Ecto neural progenitor cell (in vitro differentiated cells): Measurements from ENCODE around the gene FHIT.
"Not testable (repeated sequence)": the region's sequence is repeated elsewhere in the genome, so short reads cannot be mapped to it uniquely, and the experiment has no call there.

Experiments used
- DNase-seq: peaks from one replicate; pipeline ENCODE4 v3.0.0-alpha.2; 2018; ENCODE audit warnings: low spot score

Gene FHIT

GRCh38 chr3:61057464-61057863 is 193.8 kb downstream of the FHIT start:
- no peak for DNase-seq

- no peak for DNase-seq
Observed at GRCh38 chr3:61055447-61055846, 195.8 kb downstream of the FHIT start.

GRCh38 chr3:61053781-61054496 is 197.3 kb downstream of the FHIT start:
- DNase-seq = no peak

- no peak for DNase-seq
Observed at GRCh38 chr3:61052851-61053250, 198.4 kb downstream of the FHIT start.

- DNase-seq = no peak
Observed at GRCh38 chr3:61051666-61052065, 199.6 kb downstream of the FHIT start.

DNA sequence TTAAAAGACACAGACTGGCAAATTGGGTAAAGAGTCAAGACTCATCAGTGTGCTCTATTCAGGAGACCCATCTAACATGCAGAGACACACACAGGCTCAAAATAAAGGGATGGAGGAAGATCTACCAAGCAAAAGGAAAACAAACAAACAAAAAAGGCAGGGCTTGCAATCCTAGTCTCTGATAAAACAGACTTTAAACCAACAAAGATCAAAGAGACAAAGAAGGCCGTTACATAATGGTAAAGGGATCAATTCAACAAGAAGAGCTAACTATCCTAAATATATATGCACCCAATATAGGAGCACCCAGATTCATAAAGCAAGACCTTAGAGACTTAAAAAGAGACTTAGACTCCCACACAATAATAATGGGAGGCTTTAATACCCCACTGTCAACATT is 206.1 kb downstream of the FHIT start:
- DNase-seq = not testable (repeated sequence)

GRCh38 chr3:61043156-61043555 is 208.1 kb downstream of the FHIT start:
- DNase-seq = no peak

DNA sequence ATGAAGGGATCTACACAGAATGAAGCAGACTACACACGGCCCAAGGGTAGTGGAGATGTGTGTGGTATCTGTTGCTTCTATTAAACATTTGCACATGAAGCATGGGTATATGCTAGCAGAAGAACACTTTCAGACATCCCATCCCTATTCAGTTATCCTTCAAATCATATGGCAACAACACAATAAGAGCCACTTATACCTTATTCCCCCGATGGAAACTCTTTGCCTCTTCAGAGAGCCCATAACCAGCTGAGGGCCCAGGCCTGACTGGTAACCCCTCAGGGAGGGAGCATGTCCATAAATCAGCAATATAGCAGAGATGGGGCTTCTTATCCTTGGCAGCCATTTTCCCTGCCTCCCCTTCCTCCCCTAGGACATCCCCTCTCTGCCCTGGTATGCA is 210.6 kb downstream of the FHIT start:
- DNase-seq = no peak

DNA sequence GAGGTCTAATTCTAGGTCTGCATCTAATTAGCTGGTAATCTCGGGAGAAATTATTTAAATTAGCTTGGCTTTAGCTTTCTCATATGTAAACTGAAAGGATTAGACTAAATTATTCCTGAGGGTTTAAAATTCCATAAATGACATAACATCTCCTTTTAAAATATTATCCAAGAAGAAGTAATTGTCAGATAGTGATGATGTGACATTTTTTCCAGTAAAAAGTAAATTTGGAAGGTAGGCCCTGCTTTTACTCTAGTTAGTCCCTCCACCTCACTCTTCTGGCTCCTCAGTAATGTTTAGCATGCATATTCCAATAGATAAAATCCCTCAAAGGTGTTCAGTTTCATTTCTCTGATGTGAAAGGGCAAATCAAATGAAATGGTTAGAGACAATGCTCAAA is 215.7 kb downstream of the FHIT start:
- DNase-seq = no peak

DNA sequence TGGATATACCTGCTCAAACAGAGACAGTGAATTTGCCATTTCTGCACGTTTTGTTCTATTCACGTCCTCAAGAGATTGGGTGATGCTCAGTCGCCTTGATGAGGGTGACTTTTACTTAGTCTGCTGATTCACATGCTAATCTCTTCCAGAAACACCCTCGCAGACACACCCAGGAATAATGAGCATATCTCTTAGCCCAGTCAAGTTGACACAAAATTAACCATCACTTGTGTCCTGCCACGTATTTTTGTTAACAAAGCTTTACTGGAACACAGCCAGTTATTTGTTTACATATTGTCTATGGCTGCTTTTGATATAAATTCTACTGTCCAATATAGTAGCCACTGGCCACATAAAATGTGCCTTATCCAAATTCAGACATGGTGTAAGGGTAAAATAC is 218.3 kb downstream of the FHIT start:
- no peak for DNase-seq

DNA sequence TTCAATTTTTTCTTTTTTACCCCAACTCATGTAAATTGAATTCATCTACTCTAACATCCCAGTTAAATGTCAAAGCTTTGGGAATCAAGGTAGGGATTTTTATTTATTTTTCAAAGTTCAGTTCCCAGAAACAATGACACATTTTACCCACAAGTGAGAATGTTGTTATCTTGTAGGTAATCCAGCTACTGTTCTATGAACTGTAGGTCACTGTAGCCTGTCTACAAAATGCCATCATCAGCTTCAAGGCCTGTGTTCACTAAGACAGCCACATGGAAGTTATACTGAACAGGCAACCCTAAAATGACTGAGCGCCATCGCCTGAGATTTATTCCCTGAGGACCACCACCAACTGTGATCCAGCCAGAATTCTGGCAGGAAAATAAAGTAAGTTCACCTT is 219.7 kb downstream of the FHIT start:
- no peak for DNase-seq

GRCh38 chr3:61030469-61031035 is 220.7 kb downstream of the FHIT start:
- DNase-seq = no peak

DNA sequence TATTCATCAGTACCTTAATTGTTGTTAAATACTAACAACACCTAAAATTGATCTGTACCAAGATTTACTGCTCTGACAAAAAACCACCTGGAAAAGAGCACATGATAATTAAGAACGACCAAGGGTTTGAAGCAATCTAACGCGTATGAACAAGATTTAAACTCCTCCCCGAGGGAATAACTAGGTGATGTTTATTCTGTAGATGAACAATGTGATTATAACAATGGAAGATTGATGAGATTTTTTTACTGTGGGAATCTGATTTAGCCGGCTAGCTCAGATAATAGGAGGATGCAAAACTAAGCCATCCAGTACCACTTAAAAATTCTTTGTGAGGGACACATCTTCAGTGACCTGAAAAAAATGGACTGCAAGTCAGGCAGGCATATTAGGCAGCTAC is 222.1 kb downstream of the FHIT start:
- DNase-seq = no peak

GRCh38 chr3:61018807-61019206 is 232.4 kb downstream of the FHIT start:
- no peak for DNase-seq

DNA sequence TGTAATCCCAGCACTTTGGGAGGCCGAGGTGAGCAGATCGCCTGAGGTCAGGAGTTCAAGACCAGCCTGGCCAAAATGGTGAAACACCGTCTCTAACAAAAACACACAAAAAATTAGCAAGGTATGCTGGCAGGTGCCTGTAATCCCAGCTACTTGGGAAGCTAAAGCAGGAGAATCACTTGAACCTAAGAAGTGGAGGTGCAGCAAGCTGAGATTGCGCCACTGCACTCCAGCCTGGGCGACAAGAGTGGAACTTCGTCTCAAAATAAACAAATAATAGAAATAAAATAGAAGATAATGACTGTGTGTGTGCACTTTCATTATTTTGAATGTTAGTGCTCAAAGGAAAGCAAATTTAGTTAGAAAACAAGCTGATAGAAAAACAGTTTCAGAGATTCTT is 234.2 kb downstream of the FHIT start:
- not testable (repeated sequence) for DNase-seq

- no peak for DNase-seq
Observed at GRCh38 chr3:61015859-61016258, 235.4 kb downstream of the FHIT start.

- DNase-seq = no peak
Observed at GRCh38 chr3:61015408-61015807, 235.8 kb downstream of the FHIT start.

- DNase-seq = no peak
Observed at GRCh38 chr3:61008998-61009380, 242.3 kb downstream of the FHIT start.

DNA sequence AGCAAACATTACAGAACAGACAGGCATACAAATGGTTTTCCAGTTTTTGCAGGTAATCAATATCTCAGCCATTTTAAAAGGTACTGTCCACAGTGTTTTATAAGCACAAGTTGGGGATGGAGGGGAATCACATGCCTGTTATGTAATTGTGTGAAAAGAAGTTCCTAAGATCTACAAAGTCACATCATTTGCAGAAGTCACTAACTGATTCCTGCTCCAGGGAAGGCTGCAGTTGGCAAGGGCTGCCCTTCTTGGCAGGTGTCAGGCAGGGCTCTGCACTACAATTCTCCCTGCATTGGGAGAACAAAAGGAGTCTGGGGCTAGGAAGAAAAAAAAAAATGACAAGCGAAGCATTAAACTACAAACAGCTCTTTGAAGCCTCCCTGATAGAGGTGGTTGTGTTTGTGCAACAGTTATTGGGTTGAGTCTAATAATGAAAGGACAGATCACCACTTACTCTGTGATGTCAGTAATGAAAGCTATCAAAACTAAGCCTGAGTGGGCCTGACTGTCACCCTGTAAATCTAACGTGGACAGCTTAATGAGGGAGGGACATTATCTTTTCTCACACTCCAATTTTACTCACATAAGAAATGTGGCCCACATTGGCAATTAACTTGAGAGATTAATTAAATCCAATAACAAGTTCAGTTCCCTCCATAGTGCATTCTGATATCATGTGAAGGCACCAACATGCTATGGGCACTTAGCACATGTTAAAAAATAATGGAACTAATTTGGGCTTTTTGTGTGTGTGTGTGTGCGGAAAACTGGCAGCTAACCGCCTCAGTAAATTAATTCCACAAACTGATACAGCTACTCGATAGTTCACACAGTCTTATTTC is 242.9 kb downstream of the FHIT start:
- no peak for DNase-seq

DNA sequence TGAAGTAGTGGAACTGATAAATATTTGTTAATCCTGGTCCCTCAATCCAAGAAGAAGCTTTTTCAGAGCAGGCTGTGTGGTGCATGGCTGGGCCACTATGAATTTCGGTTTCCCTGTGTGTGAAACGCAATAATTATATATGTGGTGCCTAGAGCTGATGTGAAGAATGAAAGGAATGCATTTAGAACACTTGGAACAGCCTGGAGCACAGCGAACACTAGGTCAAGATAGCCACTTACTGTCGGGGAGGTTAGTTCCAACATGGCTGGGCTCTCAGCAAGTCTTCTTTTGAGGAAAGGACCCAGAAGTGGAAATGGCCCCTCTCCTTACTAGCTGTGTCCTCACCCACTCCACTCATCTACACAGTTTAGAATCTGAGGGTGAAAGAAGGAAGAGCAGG is 245.7 kb downstream of the FHIT start:
- no peak for DNase-seq

DNA sequence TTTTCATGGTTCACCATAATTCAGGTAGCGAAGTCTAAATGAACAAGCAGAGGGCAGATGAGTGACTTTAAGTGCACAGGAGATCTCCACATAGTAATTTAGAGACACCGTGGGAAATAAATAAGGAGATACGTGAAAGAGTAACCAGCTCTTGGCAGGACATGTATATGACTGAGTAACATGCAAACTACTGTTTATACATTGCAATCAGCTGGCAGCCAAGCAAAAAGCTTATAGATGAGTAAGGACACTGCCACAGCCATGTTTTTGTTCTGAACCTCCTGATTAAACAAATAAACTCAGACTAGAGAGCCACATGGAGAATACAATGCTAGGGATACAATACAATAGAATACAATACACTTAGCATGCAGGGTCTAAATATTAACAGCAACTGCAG is 252.4 kb downstream of the FHIT start:
- DNase-seq = no peak

GRCh38 chr3:60992395-60992794 is 258.9 kb downstream of the FHIT start:
- DNase-seq = no peak

DNA sequence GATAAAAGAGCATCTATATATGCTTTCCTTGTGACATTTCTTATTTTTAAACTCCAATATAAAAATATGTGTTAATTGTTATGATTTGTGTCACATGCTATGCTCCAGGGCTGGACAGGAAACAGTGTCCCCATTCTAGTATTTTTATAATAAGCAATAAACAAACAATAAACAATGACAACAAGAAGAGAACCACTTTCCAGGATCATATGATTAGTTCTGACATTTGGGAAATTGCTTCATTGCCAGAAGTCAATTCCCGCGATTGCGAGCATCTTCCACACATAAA is 260.9 kb downstream of the FHIT start:
- DNase-seq = no peak
